ENCODE results near the gene POLE. TPM values are rescaled to one million over a fixed set of nuclear protein-coding genes. Genes with fewer than 3 reads are reported as not detected.

POLE gene
- total and polyA plus RNA-seq, 2 of the 4 experiments (the other 2 are of a cell fraction) = 17.2 to 20.7 TPM

GRCh38 chr12:132617822-132618682, 69.1 kb downstream of the POLE start:
- Histone ChIP-seq H3K4me3 (ENCODE audit: insufficient read depth, low read depth, low read length) (no peak overlapping the region), H3K4me2 (ENCODE audit: low read depth, low read length) (no peak overlapping the region), H3K23ac (ENCODE audit: low read depth, low read length) (no peak overlapping the region), H2AK9ac (replicated peaks; ENCODE audit: low read depth, low read length, poor library complexity) (peak overlapping the region; percentile 42), H3K36me3 (ENCODE audit: control insufficient read depth, insufficient read depth, low read length) (no peaks in the 10 kb centered on the region), H3K9ac (ENCODE audit: low read depth, low read length) (no peak overlapping the region), H3K56ac (ENCODE audit: extremely low read depth, insufficient read depth, low read length) (no peak overlapping the region), H4K91ac (ENCODE audit: insufficient read depth, low read depth, low read length) (no peak overlapping the region), H2BK120ac (ENCODE audit: low read depth, low read length) (no peak overlapping the region), H4K8ac (ENCODE audit: low read depth in 2 of 2, low read length in 2 of 2) (no peak overlapping the region), H2BK20ac (ENCODE audit: low read depth, low read length) (no peak overlapping the region), H4K20me1 (ENCODE audit: insufficient read depth, low read length) (no peaks in the 10 kb centered on the region), H4K5ac (ENCODE audit: low read depth, low read length) (no peak overlapping the region), H3K9me3 (ENCODE audit: control insufficient read depth, insufficient read depth, low read length) (peaks cover 20% of the 10 kb centered on the region), H2AK5ac (ENCODE audit: low read depth, low read length) (no peak overlapping the region), H3K79me1 (ENCODE audit: low read depth in 1 of 2, low read length in 2 of 2) (no peaks in the 10 kb centered on the region), H2BK5ac (ENCODE audit: low read depth, low read length, poor library complexity, severe bottlenecking) (no peak overlapping the region), H3K27ac (ENCODE audit: insufficient read depth, low read length) (no peak overlapping the region), H2BK15ac (ENCODE audit: low read depth, low read length) (no peak overlapping the region), H3K14ac (replicated peaks; ENCODE audit: low read depth, low read length) (no peak overlapping the region), H3K4me1 (ENCODE audit: control insufficient read depth, insufficient read depth, low read length) (peaks cover 7% of the 10 kb centered on the region), H3K4ac (ENCODE audit: low read depth, low read length) (no peak overlapping the region), H2AFZ (replicated peaks; ENCODE audit: low read length, poor library complexity) (no peak overlapping the region), H3K9me1 (ENCODE audit: insufficient read depth, low read length) (peaks cover 6% of the 10 kb centered on the region; the same call in 1 of the 2 replicates), H3K18ac (ENCODE audit: low read depth, low read length) (no peak overlapping the region), H3K27me3 (ENCODE audit: control insufficient read depth, insufficient read depth, low read length) (peaks cover 40% of the 10 kb centered on the region)
- no peak for TF ChIP-seq BHLHE40 (IDR thresholded peaks at IDR 0.05; ENCODE audit: low read depth, low read length)
- TF ChIP-seq CEBPB (IDR thresholded peaks at IDR 0.05; ENCODE audit: low read depth, low read length) = peak; percentile 28; the same call in 1 of the 2 replicates
- ChIA-PET CTCF (interaction anchor here (1.3 to 1.5 kb wide), 2 partner anchors 21 to 464 kb away, joined by 4 to 5 read pairs; no protein-coding TSS in a partner anchor), POLR2A (ENCODE audit: unreplicated experiment) (no interaction called here)
- WGBS, 2 experiments (ENCODE audit: extremely low coverage in 2 of 2, insufficient read length in 1 of 2) = 4% methylated on average over 20 of the region's 51 CpGs; no CpG with 5 or more reads in 1 of the 2 experiments
- no TSS peak for BruUV-seq (replicated peaks)
- no peak for DNase-seq
- in situ Hi-C loops (cut with MboI; ENCODE audit: low sequenced_read_pairs) = loop anchor here (5.0 kb wide), 1 partner anchor 201 kb away; no protein-coding TSS in a partner anchor
- no peak for ATAC-seq (ENCODE audit: low read depth)
- dilution Hi-C loops (cut with HindIII; ENCODE audit: low sequenced_read_pairs, unreplicated experiment) = no loop called here
- intact Hi-C loops (cut with micrococcal nuclease) = loop anchor here (5.0 kb wide), 1 partner anchor 466 kb away; no protein-coding TSS in a partner anchor

Data from IMR-90 (cell line).